ENCODE data around the gene GJD3.

Gene GJD3

DNA sequence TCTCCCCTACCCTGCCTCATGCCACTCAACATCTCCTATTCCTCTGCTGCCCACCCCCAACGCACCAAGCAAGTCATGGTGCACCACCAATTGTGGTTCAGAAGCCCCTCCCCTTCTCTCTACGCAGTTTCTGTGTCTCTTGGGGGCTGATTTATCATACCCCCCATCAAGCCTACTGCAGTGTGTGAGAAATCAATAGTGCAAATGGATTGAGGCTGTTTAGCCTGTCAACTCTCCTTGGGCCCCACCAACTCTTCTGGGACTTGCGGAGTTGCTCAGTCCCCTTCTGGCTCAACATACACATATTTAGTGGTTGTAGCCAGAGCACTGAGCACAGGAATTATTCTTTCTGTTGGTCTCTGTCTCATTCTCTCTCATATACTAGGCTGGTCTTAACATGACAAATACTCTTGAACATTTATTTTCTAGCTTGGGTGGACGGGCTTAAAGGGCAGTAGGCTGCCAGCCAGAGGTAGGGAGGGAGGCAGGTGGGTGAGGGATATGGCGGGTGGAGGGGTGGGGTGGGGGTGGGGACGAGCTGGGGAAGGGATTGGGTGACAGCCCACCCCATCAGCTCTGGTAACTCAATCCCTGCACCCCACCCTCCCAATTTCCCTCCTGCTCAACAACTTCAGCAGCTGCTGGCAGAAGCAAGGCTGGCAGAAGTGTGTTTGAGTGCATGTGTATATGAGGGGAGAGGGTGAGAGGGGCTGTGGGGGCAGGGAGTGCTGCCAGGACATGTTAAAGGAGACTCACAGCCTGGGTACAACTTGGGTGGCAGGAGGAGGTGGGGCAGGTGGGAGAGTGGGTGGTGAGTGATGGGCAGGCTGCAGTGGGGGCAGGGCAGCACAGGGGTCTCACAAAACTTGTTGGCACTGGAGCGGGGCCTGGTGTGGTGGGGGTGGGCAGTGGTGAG is 50.6 kb downstream of the GJD3 start:
- TF ChIP-seq, protein P1, sequence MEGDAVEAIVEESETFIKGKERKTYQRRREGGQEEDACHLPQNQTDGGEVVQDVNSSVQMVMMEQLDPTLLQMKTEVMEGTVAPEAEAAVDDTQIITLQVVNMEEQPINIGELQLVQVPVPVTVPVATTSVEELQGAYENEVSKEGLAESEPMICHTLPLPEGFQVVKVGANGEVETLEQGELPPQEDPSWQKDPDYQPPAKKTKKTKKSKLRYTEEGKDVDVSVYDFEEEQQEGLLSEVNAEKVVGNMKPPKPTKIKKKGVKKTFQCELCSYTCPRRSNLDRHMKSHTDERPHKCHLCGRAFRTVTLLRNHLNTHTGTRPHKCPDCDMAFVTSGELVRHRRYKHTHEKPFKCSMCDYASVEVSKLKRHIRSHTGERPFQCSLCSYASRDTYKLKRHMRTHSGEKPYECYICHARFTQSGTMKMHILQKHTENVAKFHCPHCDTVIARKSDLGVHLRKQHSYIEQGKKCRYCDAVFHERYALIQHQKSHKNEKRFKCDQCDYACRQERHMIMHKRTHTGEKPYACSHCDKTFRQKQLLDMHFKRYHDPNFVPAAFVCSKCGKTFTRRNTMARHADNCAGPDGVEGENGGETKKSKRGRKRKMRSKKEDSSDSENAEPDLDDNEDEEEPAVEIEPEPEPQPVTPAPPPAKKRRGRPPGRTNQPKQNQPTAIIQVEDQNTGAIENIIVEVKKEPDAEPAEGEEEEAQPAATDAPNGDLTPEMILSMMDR (IDR thresholded peaks at IDR 0.05; ENCODE audit: borderline replicate concordance, insufficient read depth, low read depth, low read length): no peak

More for the DNA sequence above, 50.6 kb downstream of the GJD3 start:
- no peak overlapping the region for H3K4me3 ChIP-seq (ENCODE audit: low read depth, low read length)

Measured in GM12875 (cell line).